Fibroblast of lung (primary cell): Measurements from ENCODE around the gene NIT1.

Source experiments
- EZH2 ChIP-seq: IDR thresholded peaks from 2 replicates; pipeline ENCODE4 v1.5.1; 2012; ENCODE audit warnings: low read length, control low read depth, mild to moderate bottlenecking; ENCODE audit errors: missing control alignments
- TF ChIP-seq, protein P1 (sequence below), 2 donors: IDR thresholded peaks in 1 of 2; conservative IDR thresholded peaks in 1 of 2; 1 replicate in 1 of 2; 2 replicates in 1 of 2; pipeline ENCODE4 v1.5.1; 2011 to 2012; ENCODE audit warnings: low read length in 2 of 2, control low read depth in 1 of 2, inconsistent platforms in 1 of 2, low read depth in 1 of 2, mild to moderate bottlenecking in 1 of 2

DNA sequence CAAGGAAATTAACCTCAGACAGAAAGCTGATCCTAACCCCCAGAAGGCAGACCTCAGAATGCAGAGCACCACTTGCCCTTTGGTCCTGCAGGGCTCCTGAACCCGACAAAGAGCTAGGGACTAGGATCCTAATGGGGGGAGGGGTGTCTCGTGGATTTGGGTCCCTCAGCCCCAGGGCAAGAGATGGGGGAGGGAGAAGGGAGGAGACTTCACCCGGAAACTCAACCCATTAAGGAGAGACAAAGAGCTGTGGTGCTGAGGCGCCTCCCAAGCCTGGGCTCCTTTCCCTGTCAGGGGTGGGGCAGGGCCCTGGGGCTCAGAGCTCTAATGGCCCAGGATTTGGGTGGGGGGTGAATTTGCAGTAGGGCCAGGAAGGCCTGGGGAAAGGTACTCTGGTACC, 31.4 kb upstream of the NIT1 start:
- TF ChIP-seq, protein P1, sequence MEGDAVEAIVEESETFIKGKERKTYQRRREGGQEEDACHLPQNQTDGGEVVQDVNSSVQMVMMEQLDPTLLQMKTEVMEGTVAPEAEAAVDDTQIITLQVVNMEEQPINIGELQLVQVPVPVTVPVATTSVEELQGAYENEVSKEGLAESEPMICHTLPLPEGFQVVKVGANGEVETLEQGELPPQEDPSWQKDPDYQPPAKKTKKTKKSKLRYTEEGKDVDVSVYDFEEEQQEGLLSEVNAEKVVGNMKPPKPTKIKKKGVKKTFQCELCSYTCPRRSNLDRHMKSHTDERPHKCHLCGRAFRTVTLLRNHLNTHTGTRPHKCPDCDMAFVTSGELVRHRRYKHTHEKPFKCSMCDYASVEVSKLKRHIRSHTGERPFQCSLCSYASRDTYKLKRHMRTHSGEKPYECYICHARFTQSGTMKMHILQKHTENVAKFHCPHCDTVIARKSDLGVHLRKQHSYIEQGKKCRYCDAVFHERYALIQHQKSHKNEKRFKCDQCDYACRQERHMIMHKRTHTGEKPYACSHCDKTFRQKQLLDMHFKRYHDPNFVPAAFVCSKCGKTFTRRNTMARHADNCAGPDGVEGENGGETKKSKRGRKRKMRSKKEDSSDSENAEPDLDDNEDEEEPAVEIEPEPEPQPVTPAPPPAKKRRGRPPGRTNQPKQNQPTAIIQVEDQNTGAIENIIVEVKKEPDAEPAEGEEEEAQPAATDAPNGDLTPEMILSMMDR (conservative IDR thresholded peaks at IDR 0.05 in 1 of 2, IDR thresholded peaks at IDR 0.05 in 1 of 2; ENCODE audit: low read depth in 1 of 2, low read length in 2 of 2), result no peak
- no peak for TF ChIP-seq EZH2
